ENCODE data around the gene PRKAR1B. TPM values are rescaled to one million over a fixed set of nuclear protein-coding genes. Genes with fewer than 3 reads are reported as not detected.
A peak's percentile ranks its signal among the peaks of the same experiment; 100 is the strongest.

PRKAR1B gene
- total and polyA plus RNA-seq, 8 donors, result 4.5 to 45.8 (median 11.1) TPM

DNA sequence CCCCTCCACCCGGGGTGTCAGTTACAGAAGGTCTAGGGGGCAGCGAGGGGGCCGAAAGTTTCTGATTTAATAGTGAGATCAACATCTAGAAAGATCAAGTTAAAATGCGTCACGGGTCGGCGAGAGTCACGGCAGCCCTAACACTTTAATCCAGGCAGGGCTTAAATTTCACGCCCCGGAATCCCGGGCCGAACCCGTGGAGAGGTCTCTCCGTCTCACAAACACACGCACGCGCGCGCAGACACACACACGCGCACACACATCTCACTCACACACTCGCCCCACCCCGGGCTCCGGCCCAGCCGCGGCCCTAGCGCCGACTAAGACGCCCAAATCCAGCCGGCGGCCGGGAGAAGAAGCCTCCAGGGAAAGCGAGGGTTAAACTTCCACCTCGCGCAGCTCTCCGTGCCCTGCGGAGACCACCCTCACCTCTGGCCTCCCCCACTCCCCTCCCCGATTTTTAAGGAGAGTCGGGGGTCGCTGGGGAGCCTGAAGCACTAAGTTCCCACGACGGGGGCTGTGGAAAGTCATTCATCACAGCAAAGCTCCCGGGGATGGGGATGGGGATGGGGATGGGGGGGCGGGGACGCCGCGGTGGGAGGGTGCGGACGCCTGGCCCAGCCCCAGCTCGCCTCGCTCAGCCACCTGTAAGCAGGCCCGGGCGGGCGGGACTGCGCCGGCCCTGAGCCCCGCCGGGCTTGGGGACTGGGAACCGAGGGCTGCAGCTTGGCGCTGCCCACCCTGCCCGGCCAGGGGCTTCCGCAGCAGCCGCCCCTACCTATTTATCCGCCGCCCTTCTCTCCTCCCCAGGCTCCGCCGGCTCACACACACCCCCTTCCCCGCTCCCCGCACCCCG lies 209.1 kb downstream of the PRKAR1B start:
- Histone ChIP-seq H3K27ac (peak overlapping the region; percentile 92 to 95 (median 94)), H3K9me3 (no peaks in the 10 kb centered on the region), H3K36me3 (peaks cover 0 to 4% (median 0%) of the 10 kb centered on the region in 4 donors), H3K4me1 (peaks cover 69 to 88% (median 85%) of the 10 kb centered on the region in 4 donors), H3K4me3 (peak overlapping the region; percentile 67 to 85 (median 76)), H3K27me3 (peaks cover 5 to 77% (median 47%) of the 10 kb centered on the region in 3 donors)
- peak; percentile 72 to 88 for DNase-seq
- whole genome bisulfite sequencing, 5 donors, result 1% methylated on average over 41 to 70 of the region's 70 CpGs
- TF ChIP-seq EP300 (IDR thresholded peaks at IDR 0.05), result no peak
- TF ChIP-seq POLR2AphosphoS5 (IDR thresholded peaks at IDR 0.05), result peak in 2 of 3 donors; percentile 7 to 35
- intact Hi-C loops (cut with DNase I; ENCODE audit: low total_unique reads), result loop anchor here (10.0 kb wide), 1 partner anchor 183 kb away; no protein-coding TSS in a partner anchor

DNA sequence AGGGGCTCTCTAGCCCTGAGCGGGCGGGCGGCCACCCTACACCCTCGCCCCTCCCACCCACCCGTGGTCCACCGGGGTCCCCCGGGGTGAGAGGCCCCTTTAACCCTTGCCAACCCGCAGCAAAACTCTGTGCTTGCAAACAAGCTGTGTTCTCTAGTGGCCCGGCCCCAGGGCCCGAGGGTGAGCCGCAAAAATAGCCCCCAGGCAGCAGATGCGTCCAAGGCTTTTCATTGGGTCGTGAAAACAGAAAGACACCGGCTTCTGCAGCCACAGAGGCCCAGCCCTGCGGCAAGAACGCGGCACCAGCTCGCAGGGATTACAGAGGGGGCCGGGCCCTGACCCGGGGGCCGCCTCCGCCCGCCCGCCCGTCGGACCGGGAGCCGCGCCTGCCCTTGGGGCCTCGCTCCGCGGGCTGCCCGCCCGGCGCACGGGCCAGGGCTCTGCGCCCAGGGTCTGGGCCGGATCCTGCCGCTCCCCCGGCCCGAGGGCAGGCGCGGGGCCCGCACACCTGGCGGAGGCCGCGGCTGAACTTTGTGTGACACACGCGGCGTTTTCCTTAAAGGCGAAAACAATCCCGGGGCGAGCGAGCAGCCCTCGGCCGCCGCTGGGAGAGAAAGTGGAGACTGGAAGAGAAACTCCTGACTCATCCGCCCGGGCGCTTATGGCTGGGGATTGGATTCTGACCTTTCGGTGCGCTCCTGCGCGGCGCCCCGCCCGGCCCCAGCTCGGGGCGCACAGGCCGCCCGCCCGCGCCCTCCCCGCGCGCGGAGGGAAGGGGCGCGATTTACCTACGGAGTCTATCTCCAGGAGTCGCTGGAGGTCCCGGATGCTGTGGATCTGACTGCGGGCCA lies 210.2 kb downstream of the PRKAR1B start:
- intact Hi-C loops (cut with DNase I; ENCODE audit: low total_unique reads), result loop anchor here (10.0 kb wide), 1 partner anchor 182 kb away; no protein-coding TSS in a partner anchor
- no peaks in the 10 kb centered on the region for H3K9me3 ChIP-seq
- H3K4me1 ChIP-seq, result peaks cover 66 to 88% (median 86%) of the 10 kb centered on the region in 4 donors
- peaks cover 0 to 65% (median 36%) of the 10 kb centered on the region in 3 donors for H3K27me3 ChIP-seq
- peaks cover 0 to 15% (median 7%) of the 10 kb centered on the region in 4 donors for H3K36me3 ChIP-seq
- peak overlapping the region; percentile 67 to 85 (median 76) for H3K4me3 ChIP-seq
- peak; percentile 72 to 83 for DNase-seq
- H3K27ac ChIP-seq, result peak overlapping the region; percentile 92 to 95 (median 94)
- peak in 2 of 3 donors; percentile 9 to 51 for TF ChIP-seq POLR2AphosphoS5 (IDR thresholded peaks at IDR 0.05)
- no peak for TF ChIP-seq POLR2A (IDR thresholded peaks at IDR 0.05)
- TF ChIP-seq EP300 (IDR thresholded peaks at IDR 0.05), result no peak
- TF ChIP-seq, protein P1, sequence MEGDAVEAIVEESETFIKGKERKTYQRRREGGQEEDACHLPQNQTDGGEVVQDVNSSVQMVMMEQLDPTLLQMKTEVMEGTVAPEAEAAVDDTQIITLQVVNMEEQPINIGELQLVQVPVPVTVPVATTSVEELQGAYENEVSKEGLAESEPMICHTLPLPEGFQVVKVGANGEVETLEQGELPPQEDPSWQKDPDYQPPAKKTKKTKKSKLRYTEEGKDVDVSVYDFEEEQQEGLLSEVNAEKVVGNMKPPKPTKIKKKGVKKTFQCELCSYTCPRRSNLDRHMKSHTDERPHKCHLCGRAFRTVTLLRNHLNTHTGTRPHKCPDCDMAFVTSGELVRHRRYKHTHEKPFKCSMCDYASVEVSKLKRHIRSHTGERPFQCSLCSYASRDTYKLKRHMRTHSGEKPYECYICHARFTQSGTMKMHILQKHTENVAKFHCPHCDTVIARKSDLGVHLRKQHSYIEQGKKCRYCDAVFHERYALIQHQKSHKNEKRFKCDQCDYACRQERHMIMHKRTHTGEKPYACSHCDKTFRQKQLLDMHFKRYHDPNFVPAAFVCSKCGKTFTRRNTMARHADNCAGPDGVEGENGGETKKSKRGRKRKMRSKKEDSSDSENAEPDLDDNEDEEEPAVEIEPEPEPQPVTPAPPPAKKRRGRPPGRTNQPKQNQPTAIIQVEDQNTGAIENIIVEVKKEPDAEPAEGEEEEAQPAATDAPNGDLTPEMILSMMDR (IDR thresholded peaks at IDR 0.05), result no peak
- WGBS, 5 donors, result 1 to 5% (median 2%) methylated on average over 31 to 83 of the region's 83 CpGs

DNA sequence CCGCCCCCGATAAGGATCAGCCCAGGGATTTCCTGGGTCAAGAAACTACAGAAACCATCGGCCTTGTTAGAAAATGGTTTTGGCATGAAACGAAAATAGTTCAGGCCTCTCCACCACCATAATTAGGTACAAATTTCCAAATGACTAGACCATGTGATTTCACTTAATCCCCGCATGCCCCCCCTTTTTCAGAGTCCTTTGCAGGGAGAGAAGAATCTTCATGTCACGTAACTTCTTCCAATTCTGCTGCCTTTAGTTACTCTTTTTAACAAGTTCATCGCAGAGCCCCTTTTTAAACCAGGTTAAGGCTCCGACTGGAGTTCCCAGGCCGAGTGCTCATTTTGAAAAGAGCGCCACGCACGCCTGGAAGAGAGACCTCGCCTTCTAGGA lies 210.9 kb downstream of the PRKAR1B start:
- peak in 1 of 2 donors; percentile 53 for DNase-seq
- H3K4me1 ChIP-seq, result peaks cover 60 to 86% (median 82%) of the 10 kb centered on the region in 4 donors
- no peaks in the 10 kb centered on the region for H3K9me3 ChIP-seq
- TF ChIP-seq EP300 (IDR thresholded peaks at IDR 0.05) (no peak), POLR2AphosphoS5 (IDR thresholded peaks at IDR 0.05) (no peak), POLR2A (IDR thresholded peaks at IDR 0.05) (no peak)
- TF ChIP-seq, protein P1 (IDR thresholded peaks at IDR 0.05), result no peak
- peaks cover 0 to 21% (median 13%) of the 10 kb centered on the region in 4 donors for H3K36me3 ChIP-seq
- peaks cover 0 to 59% (median 30%) of the 10 kb centered on the region in 3 donors for H3K27me3 ChIP-seq
- peak overlapping the region; percentile 67 to 85 (median 76) for H3K4me3 ChIP-seq
- H3K27ac ChIP-seq, result peak overlapping the region; percentile 29 to 95 (median 92)
- WGBS, 5 donors, result 23 to 39% (median 24%) methylated on average over 13 of the region's 13 CpGs
- intact Hi-C loops (cut with DNase I; ENCODE audit: low total_unique reads), result loop anchor here (10.0 kb wide), 1 partner anchor 181 kb away; no protein-coding TSS in a partner anchor

DNA sequence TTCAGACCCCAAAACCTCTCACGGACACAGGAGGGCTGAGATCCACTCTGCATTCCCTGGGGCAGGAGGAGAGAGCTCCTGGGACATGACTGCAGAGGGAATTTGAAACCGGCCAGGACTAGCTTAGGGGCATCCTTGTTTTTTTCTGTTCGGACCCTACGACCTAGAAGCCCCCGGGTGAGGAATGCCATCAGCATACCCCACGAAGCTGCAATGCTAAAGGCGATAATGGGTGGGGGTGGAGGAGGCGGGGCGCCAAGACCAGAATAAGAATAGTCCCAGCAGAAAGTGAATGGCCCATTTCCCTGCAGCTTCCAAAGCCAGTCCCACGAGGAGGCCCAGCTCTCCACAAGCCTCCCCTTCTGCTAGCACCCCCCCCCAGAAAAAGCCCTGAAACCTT lies 211.5 kb downstream of the PRKAR1B start:
- H3K4me3 ChIP-seq, result peak overlapping the region in 2 of 4 donors; percentile 76 to 85
- H3K4me1 ChIP-seq, result peaks cover 54 to 83% (median 78%) of the 10 kb centered on the region in 4 donors
- TF ChIP-seq EP300 (IDR thresholded peaks at IDR 0.05) (no peak), POLR2AphosphoS5 (IDR thresholded peaks at IDR 0.05) (no peak), POLR2A (IDR thresholded peaks at IDR 0.05) (no peak)
- TF ChIP-seq, protein P1 (IDR thresholded peaks at IDR 0.05), result no peak
- H3K36me3 ChIP-seq, result peaks cover 0 to 27% (median 19%) of the 10 kb centered on the region in 4 donors
- H3K27me3 ChIP-seq, result peaks cover 0 to 53% (median 24%) of the 10 kb centered on the region in 3 donors
- peak overlapping the region in 4 of 5 donors; percentile 92 to 95 (median 94) for H3K27ac ChIP-seq
- WGBS, 5 donors, result 39 to 75% (median 54%) methylated on average over 10 of the region's 10 CpGs
- DNase-seq, result no peak
- intact Hi-C loops (cut with DNase I; ENCODE audit: low total_unique reads), result loop anchor here (10.0 kb wide), 1 partner anchor 181 kb away; no protein-coding TSS in a partner anchor
- H3K9me3 ChIP-seq, result no peaks in the 10 kb centered on the region

Measured in stomach (tissue), 9 donors.